ENCODE measurements around the gene CADPS.

Gene CADPS

DNA sequence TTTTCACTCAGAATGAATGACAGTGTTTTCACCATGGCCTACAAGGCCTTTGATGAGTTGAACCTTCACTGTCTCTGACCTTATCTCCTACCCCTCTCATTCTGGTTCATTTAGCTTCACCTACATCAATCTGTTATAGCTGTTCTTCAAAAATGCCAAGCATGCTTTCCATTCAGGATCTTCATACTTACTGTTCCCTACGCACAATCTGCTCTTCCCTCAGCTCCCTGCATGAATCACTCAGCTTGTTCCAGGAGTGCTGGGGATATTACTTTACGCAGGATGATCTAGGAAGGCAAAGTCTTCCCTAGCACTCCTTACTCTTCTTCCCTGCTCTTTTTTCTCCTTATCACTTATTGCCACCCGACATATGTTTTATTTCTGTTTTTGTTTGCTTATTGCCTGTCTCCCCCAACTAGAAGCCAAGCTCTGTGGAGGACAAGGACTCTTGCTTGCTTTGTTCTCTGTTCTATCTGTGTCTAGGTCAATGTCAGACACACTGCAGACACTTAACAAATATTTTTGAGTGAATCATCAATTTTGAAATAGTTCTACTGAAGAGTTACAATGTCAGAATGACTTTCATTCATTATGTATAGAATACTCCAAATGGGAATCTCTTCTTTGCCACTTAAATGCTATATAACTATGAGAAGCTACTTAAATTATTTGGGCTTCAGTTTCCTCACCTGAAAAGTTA is 263.5 kb downstream of the CADPS start:
- Histone ChIP-seq H3K9me3 (no peaks in the 10 kb centered on the region), H3K27ac (no peak overlapping the region), H3K27me3 (no peaks in the 10 kb centered on the region), H3K36me3 (no peaks in the 10 kb centered on the region), H3K4me3 (ENCODE audit: low read depth in 1 of 2, low read length in 1 of 2) (no peak overlapping the region), H3K4me1 (ENCODE audit: control insufficient read depth in 1 of 2, insufficient read depth in 1 of 2, low read depth in 1 of 2, low read length in 1 of 2) (no peaks in the 10 kb centered on the region)
- no peak for TF ChIP-seq CTCF (IDR thresholded peaks at IDR 0.05)

GRCh38 chr3:62607287-62608029 is 267.8 kb downstream of the CADPS start:
- Histone ChIP-seq H3K9me3 (no peaks in the 10 kb centered on the region), H3K36me3 (no peaks in the 10 kb centered on the region), H3K4me1 (ENCODE audit: control insufficient read depth in 1 of 2, insufficient read depth in 1 of 2, low read depth in 1 of 2, low read length in 1 of 2) (no peaks in the 10 kb centered on the region), H3K4me3 (ENCODE audit: low read depth in 1 of 2, low read length in 1 of 2) (no peak overlapping the region), H3K27ac (no peak overlapping the region), H3K27me3 (no peaks in the 10 kb centered on the region)
- TF ChIP-seq CTCF (IDR thresholded peaks at IDR 0.05), result no peak

- H3K9me3 ChIP-seq, result no peaks in the 10 kb centered on the region
- H3K27ac ChIP-seq, result no peak overlapping the region
- no peaks in the 10 kb centered on the region for H3K27me3 ChIP-seq
- no peaks in the 10 kb centered on the region for H3K36me3 ChIP-seq
- no peak overlapping the region for H3K4me3 ChIP-seq (ENCODE audit: low read depth in 1 of 2, low read length in 1 of 2)
- no peak for TF ChIP-seq CTCF (IDR thresholded peaks at IDR 0.05)
- no peaks in the 10 kb centered on the region for H3K4me1 ChIP-seq (ENCODE audit: control insufficient read depth in 1 of 2, insufficient read depth in 1 of 2, low read depth in 1 of 2, low read length in 1 of 2)
Observed at GRCh38 chr3:62605413-62606068, 269.7 kb downstream of the CADPS start.

DNA sequence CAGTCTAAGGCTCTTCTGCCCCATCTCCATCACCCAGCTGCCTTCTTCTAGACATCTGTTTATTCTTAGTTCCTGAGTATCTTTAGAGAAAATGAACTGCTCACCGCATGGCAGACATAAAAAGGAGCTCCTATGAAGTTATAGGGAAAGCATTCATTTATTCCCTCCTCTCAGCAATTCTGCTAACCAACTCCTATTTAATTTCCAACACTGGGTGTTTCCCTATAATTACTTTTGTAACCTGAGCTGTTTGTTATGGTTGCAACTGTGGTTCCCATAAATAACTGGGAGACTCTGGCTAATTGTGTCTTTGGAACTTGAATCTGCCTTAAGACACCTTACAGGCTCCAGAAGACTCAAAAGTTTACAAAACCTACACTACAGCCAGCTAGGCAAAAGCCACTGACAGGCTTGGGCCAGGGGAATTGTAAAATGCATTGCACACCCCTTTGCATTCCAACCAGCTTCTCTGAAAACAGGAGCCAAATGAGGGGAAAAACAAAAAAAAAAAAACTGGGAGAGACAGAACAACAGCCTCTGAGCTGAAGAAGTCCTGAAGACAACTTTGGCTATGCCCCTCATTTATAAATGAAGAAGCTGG is 270.4 kb downstream of the CADPS start:
- H3K4me1 ChIP-seq (ENCODE audit: control insufficient read depth in 1 of 2, insufficient read depth in 1 of 2, low read depth in 1 of 2, low read length in 1 of 2), result no peaks in the 10 kb centered on the region
- H3K4me3 ChIP-seq (ENCODE audit: low read depth in 1 of 2, low read length in 1 of 2), result no peak overlapping the region
- no peaks in the 10 kb centered on the region for H3K9me3 ChIP-seq
- H3K36me3 ChIP-seq, result no peaks in the 10 kb centered on the region
- H3K27me3 ChIP-seq, result no peaks in the 10 kb centered on the region
- TF ChIP-seq CTCF (IDR thresholded peaks at IDR 0.05), result no peak
- no peak overlapping the region for H3K27ac ChIP-seq

- no peak overlapping the region for H3K4me3 ChIP-seq (ENCODE audit: low read depth in 1 of 2, low read length in 1 of 2)
- H3K27me3 ChIP-seq, result no peaks in the 10 kb centered on the region
- no peaks in the 10 kb centered on the region for H3K4me1 ChIP-seq (ENCODE audit: control insufficient read depth in 1 of 2, insufficient read depth in 1 of 2, low read depth in 1 of 2, low read length in 1 of 2)
- no peaks in the 10 kb centered on the region for H3K36me3 ChIP-seq
- no peak overlapping the region for H3K27ac ChIP-seq
- no peaks in the 10 kb centered on the region for H3K9me3 ChIP-seq
- TF ChIP-seq CTCF (IDR thresholded peaks at IDR 0.05), result no peak
Observed at GRCh38 chr3:62604298-62604697, 270.9 kb downstream of the CADPS start.

Measured in neutrophil (primary cell).